Suprapubic skin (tissue), 3 donors: ENCODE results near the gene TRAPPC8.

Experiments used
- CTCF ChIP-seq, 2 donors: fragments of 200-600 bp in 1 of 2; fragments of 450-650 bp in 1 of 2; sonication (generic) in 1 of 2; IDR thresholded peaks; one replicate each; pipeline ENCODE4 v1.5.1; 2016 to 2019; ENCODE audit warnings: antibody characterized with exemption in 2 of 2, mild to moderate bottlenecking in 1 of 2, moderate library complexity in 1 of 2
- POLR2A ChIP-seq, 2 donors: fragments of 450-650 bp; IDR thresholded peaks; one replicate each; pipeline ENCODE4 v1.6.1; 2017; ENCODE audit warnings: antibody characterized with exemption in 2 of 2, mild to moderate bottlenecking in 2 of 2, moderate library complexity in 2 of 2

GRCh38 chr18:31965316-31965970 is 22.5 kb upstream of the TRAPPC8 start:
- no peak for TF ChIP-seq CTCF (IDR thresholded peaks at IDR 0.05)
- TF ChIP-seq POLR2A (IDR thresholded peaks at IDR 0.05): no peak
